OCI-LY7 (cell line): ENCODE data around the gene CKMT2. TPM values are rescaled to one million over a fixed set of nuclear protein-coding genes. Genes with fewer than 3 reads are reported as not detected.

Experiments
- BruUV-seq: library from RNA; stranded (reverse); fragments of 400-500 nt; replicated peaks from 2 replicates; lab custom pipeline; 2021; lab: Mats Ljungman, UMichigan
- CTCF ChIA-PET: fragments of 300-600 bp; sonication (Branson Sonifier 250); formaldehyde crosslinking; loops from one replicate; lab custom pipeline; 2022; ENCODE audit warnings: antibody characterized with exemption; ENCODE audit not compliant: unreplicated experiment; lab: Charles Lee
- POLR2A ChIA-PET: fragments of 300-600 bp; sonication (Branson Sonifier 250); formaldehyde crosslinking; loops from one replicate; lab custom pipeline; 2022; ENCODE audit warnings: antibody characterized with exemption; lab: Charles Lee
- DNase-seq: peaks from one replicate; pipeline ENCODE4 v3.0.0-alpha.2; 2015; ENCODE audit warnings: low spot score
- H2AFZ ChIP-seq: fragments of 200-600 bp; sonication (generic), shearing (Covaris generic); 2 replicates; pipeline ENCODE4 v1.6.1; 2014; ENCODE audit warnings: mild to moderate bottlenecking, antibody characterized with exemption, low read length, moderate library complexity
- H3K27ac ChIP-seq: fragments of 200-600 bp; sonication (generic); 2 replicates; pipeline ENCODE4 v1.5.1; 2014; ENCODE audit warnings: mixed run types, low read depth, mild to moderate bottlenecking, moderate library complexity, low read length, inconsistent platforms; ENCODE audit not compliant: poor library complexity, severe bottlenecking
- H3K36me3 ChIP-seq: fragments of 200-600 bp; sonication (generic); 2 replicates; pipeline ENCODE4 v1.6.1; 2014; ENCODE audit warnings: mild to moderate bottlenecking, antibody characterized with exemption, low read length, moderate library complexity, mixed read lengths; ENCODE audit not compliant: insufficient read depth
- H3K4me1 ChIP-seq: fragments of 200-600 bp; sonication (generic); 2 replicates; pipeline ENCODE4 v1.5.1; 2014; ENCODE audit warnings: mild to moderate bottlenecking, low read length; ENCODE audit not compliant: insufficient read depth, poor library complexity, severe bottlenecking
- H3K4me2 ChIP-seq: fragments of 200-600 bp; sonication (generic); 2 replicates; pipeline ENCODE4 v1.6.1; 2014; ENCODE audit warnings: mild to moderate bottlenecking, low read length
- H3K4me3 ChIP-seq: fragments of 200-600 bp; sonication (generic); 2 replicates; pipeline ENCODE4 v1.5.1; 2014; ENCODE audit warnings: mild to moderate bottlenecking, low read depth, low read length; ENCODE audit not compliant: poor library complexity, severe bottlenecking
- H3K79me2 ChIP-seq: fragments of 200-600 bp; sonication (generic); 2 replicates; pipeline ENCODE4 v1.6.1; 2016; ENCODE audit warnings: low read depth, mild to moderate bottlenecking, low read length, moderate library complexity, mixed read lengths; ENCODE audit not compliant: insufficient read depth
- H3K9me2 ChIP-seq: fragments of 200-600 bp; sonication (generic); 2 replicates; pipeline ENCODE4 v1.6.1; 2016; ENCODE audit warnings: mild to moderate bottlenecking, low read length, mixed read lengths; ENCODE audit not compliant: insufficient read depth
- H3K9me3 ChIP-seq: fragments of 200-600 bp; sonication (generic); 2 replicates; pipeline ENCODE4 v1.6.1; 2014; ENCODE audit warnings: mild to moderate bottlenecking, mixed run types, low read length, mixed read lengths
- H4K20me1 ChIP-seq: fragments of 200-600 bp; sonication (generic); 2 replicates; pipeline ENCODE4 v1.6.1; 2014; ENCODE audit warnings: mild to moderate bottlenecking, antibody characterized with exemption, low read length, moderate library complexity, mixed read lengths; ENCODE audit not compliant: insufficient read depth
- CTCF ChIP-seq: fragments of 200-600 bp; sonication (generic); conservative IDR thresholded peaks from 2 replicates; pipeline ENCODE4 v1.5.1; 2014; ENCODE audit warnings: mild to moderate bottlenecking, antibody characterized with exemption, low read length, moderate library complexity, mixed read lengths
- EZH2phosphoT487 ChIP-seq: fragments of 200-600 bp; sonication (generic); IDR thresholded peaks from 2 replicates; pipeline ENCODE4 v1.6.1; 2018; ENCODE audit warnings: low read depth, borderline replicate concordance, mild to moderate bottlenecking, mixed run types, antibody characterized with exemption, low read length, moderate library complexity, mixed read lengths
- intact Hi-C: fragments of 100-400 bp; cut with micrococcal nuclease; formaldehyde crosslinking; loops from one replicate; pipeline ENCODE4 v1.10.0; 2022; ENCODE audit not compliant: unreplicated experiment
- total RNA-seq, 2 experiments: library from RNA; depleted of rRNA in 1 of 2; stranded (reverse); fragments of >200 nt in 1 of 2; shearing (Covaris generic) in 1 of 2; gene quantifications; 2 replicates each; pipeline ENCODE4 v1.2.3, GENCODE V29; 2014 to 2022

Gene CKMT2
- total RNA-seq, 2 experiments from 2014 or later, result not detected

- H3K4me1 ChIP-seq, result no peaks in the 10 kb centered on the region
- no peaks in the 10 kb centered on the region for H3K9me2 ChIP-seq
- H3K4me3 ChIP-seq, result no peak overlapping the region
- no peaks in the 10 kb centered on the region for H3K79me2 ChIP-seq
- no peak overlapping the region for H3K27ac ChIP-seq
- ChIA-PET POLR2A (no interaction called here), CTCF (no interaction called here)
- no peaks in the 10 kb centered on the region for H3K9me3 ChIP-seq
- DNase-seq, result no peak
- intact Hi-C loops, result no loop called here
- no peak overlapping the region for H2AFZ ChIP-seq
- H3K36me3 ChIP-seq, result no peaks in the 10 kb centered on the region
- TF ChIP-seq CTCF (no peak), EZH2phosphoT487 (no peak)
- H4K20me1 ChIP-seq, result no peaks in the 10 kb centered on the region
- BruUV-seq, result no TSS peak
- H3K4me2 ChIP-seq, result no peak overlapping the region
These were observed 48.4 kb upstream of the CKMT2 start for GRCh38 chr5:81184749-81185110.

GRCh38 chr5:81187885-81188284 is 45.2 kb upstream of the CKMT2 start:
- TF ChIP-seq EZH2phosphoT487 (no peak), CTCF (no peak)
- no peaks in the 10 kb centered on the region for H3K9me2 ChIP-seq
- POLR2A ChIA-PET, result no interaction called here
- no peak overlapping the region for H3K4me2 ChIP-seq
- H3K9me3 ChIP-seq, result no peaks in the 10 kb centered on the region
- CTCF ChIA-PET, result no interaction called here
- no peak overlapping the region for H2AFZ ChIP-seq
- H3K4me1 ChIP-seq, result no peaks in the 10 kb centered on the region
- no TSS peak for BruUV-seq
- intact Hi-C loops, result no loop called here
- no peak overlapping the region for H3K4me3 ChIP-seq
- H3K79me2 ChIP-seq, result no peaks in the 10 kb centered on the region
- no peaks in the 10 kb centered on the region for H4K20me1 ChIP-seq
- no peaks in the 10 kb centered on the region for H3K36me3 ChIP-seq
- H3K27ac ChIP-seq, result no peak overlapping the region
- DNase-seq, result no peak

GRCh38 chr5:81188962-81189361 is 44.2 kb upstream of the CKMT2 start:
- no peak overlapping the region for H3K27ac ChIP-seq
- no peak for DNase-seq
- no peaks in the 10 kb centered on the region for H3K9me2 ChIP-seq
- no peaks in the 10 kb centered on the region for H3K36me3 ChIP-seq
- CTCF ChIA-PET, result no interaction called here
- H2AFZ ChIP-seq, result no peak overlapping the region
- H3K4me3 ChIP-seq, result no peak overlapping the region
- intact Hi-C loops, result no loop called here
- no peak for TF ChIP-seq EZH2phosphoT487
- TF ChIP-seq CTCF, result no peak
- no peaks in the 10 kb centered on the region for H3K79me2 ChIP-seq
- no TSS peak for BruUV-seq
- POLR2A ChIA-PET, result interaction anchor here (0.6 to 1.0 kb wide), 3 partner anchors 16 to 711 kb away, joined by 3 to 5 read pairs (median 4); no protein-coding TSS in a partner anchor
- no peaks in the 10 kb centered on the region for H4K20me1 ChIP-seq
- no peak overlapping the region for H3K4me2 ChIP-seq
- no peaks in the 10 kb centered on the region for H3K4me1 ChIP-seq
- no peaks in the 10 kb centered on the region for H3K9me3 ChIP-seq
